RPMI8226 (cell line): ENCODE measurements around the gene CNTN1.

Source experiments
- DNase-seq: peaks from one replicate; pipeline ENCODE4 v3.0.0-alpha.2; 2015

The CNTN1 gene

GRCh38 chr12:40691913-40692764 lies at the start of gene CNTN1:
TSS of gene CNTN1 (plus strand) at chr12:40692439.
- DNase-seq, result no peak

GRCh38 chr12:40643506-40643905 lies 48.7 kb upstream of the CNTN1 start:
- no peak for DNase-seq

- no peak for DNase-seq
Observed at GRCh38 chr12:40643976-40644375, 48.3 kb upstream of the CNTN1 start.

- no peak for DNase-seq
Observed at GRCh38 chr12:40644708-40645107, 47.5 kb upstream of the CNTN1 start.

- DNase-seq, result no peak
Observed at GRCh38 chr12:40645361-40645760, 46.9 kb upstream of the CNTN1 start.

- no peak for DNase-seq
Observed at GRCh38 chr12:40646456-40646855, 45.8 kb upstream of the CNTN1 start.

- DNase-seq, result no peak
Observed at GRCh38 chr12:40646911-40647310, 45.3 kb upstream of the CNTN1 start.

GRCh38 chr12:40647651-40648050 lies 44.6 kb upstream of the CNTN1 start:
- DNase-seq, result no peak

GRCh38 chr12:40648519-40648918 lies 43.7 kb upstream of the CNTN1 start:
- DNase-seq, result no peak

- no peak for DNase-seq
Observed at GRCh38 chr12:40650038-40650704, 42.1 kb upstream of the CNTN1 start.

- no peak for DNase-seq
Observed at GRCh38 chr12:40655451-40655850, 36.8 kb upstream of the CNTN1 start.

GRCh38 chr12:40662366-40662765 lies 29.9 kb upstream of the CNTN1 start:
- no peak for DNase-seq

GRCh38 chr12:40663781-40664180 lies 28.5 kb upstream of the CNTN1 start:
- DNase-seq, result no peak

- DNase-seq, result no peak
Observed at GRCh38 chr12:40668099-40668529, 24.1 kb upstream of the CNTN1 start.

GRCh38 chr12:40672741-40673271 lies 19.4 kb upstream of the CNTN1 start:
- no peak for DNase-seq

- no peak for DNase-seq
Observed at GRCh38 chr12:40681148-40681547, 11.1 kb upstream of the CNTN1 start.

GRCh38 chr12:40684986-40685385 lies 7.3 kb upstream of the CNTN1 start:
- no peak for DNase-seq

GRCh38 chr12:40688085-40688725 lies 4.0 kb upstream of the CNTN1 start:
- no peak for DNase-seq

GRCh38 chr12:40689576-40689975 lies 2.7 kb upstream of the CNTN1 start:
- no peak for DNase-seq

- DNase-seq, result no peak
Observed at GRCh38 chr12:40692765-40693206, 547 bp downstream of the CNTN1 start.

GRCh38 chr12:40693207-40693821 lies 1.1 kb downstream of the CNTN1 start:
- no peak for DNase-seq

- no peak for DNase-seq
Observed at GRCh38 chr12:40697566-40698259, 5.5 kb downstream of the CNTN1 start.
